Stimulated activated CD8-positive, alpha-beta memory T cell treated with anti-CD3 and anti-CD28 coated beads, Interleukin-2, amount 100 ng/mL, for 48 hours (primary cell): Measurements from ENCODE around the gene BOLA2B.
"Not testable (repeated sequence)": the region's sequence is repeated elsewhere in the genome, so short reads cannot be mapped to it uniquely, and the experiment has no call there.

Experiments
- DNase-seq, 2 donors: peaks; one replicate each; pipeline ENCODE4 v3.0.0-alpha.2; 2020; ENCODE audit warnings: low read depth in 2 of 2

The BOLA2B gene

DNA sequence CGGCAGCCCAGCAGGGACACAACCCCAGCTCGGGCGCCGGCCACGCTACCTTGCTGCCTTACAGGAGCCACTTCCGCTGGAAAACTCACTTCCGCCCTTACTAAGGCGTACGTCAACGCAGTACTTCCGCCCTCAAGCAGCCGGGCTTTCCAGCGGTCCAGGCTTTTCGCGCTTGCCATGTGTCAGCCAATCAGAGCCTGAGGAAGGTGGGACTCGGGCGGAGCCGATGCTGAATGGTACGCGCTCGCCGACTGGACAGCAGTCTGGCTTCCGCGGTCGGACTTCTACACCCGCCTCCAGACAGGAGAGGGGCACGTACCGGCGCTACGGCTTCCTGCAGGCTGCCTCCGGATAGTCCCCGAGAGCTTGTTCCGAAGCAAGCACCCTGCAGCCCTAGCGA lies at the start of gene BOLA2B, which contains the start of gene SLX1A:
Gene BOLA2B, minus strand, starts transcription at position 52 of the 400 bp plus-strand sequence. CDS start 71 bp downstream, outside the sequence.
Gene SLX1A, plus strand, starts transcription at position 261 of the 400 bp plus-strand sequence. CDS start 210 bp downstream, outside the sequence.
- DNase-seq, result not testable (repeated sequence)

- not testable (repeated sequence) for DNase-seq
Observed at GRCh38 chr16:30217082-30217481, 23.6 kb upstream of the BOLA2B start.

DNA sequence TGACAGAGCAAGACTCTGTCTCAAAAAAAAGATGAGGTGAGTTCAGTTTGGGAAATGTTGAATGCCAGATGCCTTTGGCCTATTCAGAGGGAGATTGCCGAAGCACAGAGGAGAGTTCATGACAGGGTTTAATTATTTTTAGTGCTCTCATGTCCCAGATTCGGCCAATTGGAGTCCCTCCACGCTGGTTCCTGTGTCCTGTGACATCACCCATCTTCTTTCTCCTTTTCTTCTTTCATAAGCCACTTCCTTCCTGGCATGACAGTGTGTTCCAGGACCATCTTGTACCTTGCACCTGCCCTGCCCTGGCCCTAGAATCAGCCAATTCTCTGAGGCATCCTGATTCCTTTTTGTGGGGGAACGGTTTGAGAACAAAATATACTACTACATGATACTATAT lies 17.9 kb upstream of the BOLA2B start:
- not testable (repeated sequence) for DNase-seq

DNA sequence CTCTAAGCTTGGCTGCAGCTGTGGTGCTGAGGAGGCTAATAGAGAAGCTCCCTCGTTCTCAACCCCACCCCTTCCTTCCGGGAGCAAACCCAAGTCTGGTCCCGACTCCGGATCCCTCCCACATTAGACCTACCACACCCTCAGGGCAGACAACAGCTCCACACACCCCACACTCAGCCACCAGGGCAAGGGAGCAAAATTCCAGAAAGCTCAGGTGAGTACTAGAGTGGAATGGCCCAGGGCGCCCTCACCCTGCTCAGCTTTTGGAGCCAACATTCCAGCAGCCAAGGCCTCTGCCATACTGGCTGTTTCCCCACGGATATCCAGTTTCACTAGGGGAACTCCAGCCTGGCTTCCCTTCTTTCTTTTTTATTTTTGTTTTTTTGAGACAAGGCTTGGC lies 15.6 kb upstream of the BOLA2B start:
- DNase-seq, result not testable (repeated sequence)

GRCh38 chr16:30207063-30207704 lies 13.7 kb upstream of the BOLA2B start:
- not testable (repeated sequence) for DNase-seq

- DNase-seq, result not testable (repeated sequence)
Observed at GRCh38 chr16:30206252-30206651, 12.8 kb upstream of the BOLA2B start.

DNA sequence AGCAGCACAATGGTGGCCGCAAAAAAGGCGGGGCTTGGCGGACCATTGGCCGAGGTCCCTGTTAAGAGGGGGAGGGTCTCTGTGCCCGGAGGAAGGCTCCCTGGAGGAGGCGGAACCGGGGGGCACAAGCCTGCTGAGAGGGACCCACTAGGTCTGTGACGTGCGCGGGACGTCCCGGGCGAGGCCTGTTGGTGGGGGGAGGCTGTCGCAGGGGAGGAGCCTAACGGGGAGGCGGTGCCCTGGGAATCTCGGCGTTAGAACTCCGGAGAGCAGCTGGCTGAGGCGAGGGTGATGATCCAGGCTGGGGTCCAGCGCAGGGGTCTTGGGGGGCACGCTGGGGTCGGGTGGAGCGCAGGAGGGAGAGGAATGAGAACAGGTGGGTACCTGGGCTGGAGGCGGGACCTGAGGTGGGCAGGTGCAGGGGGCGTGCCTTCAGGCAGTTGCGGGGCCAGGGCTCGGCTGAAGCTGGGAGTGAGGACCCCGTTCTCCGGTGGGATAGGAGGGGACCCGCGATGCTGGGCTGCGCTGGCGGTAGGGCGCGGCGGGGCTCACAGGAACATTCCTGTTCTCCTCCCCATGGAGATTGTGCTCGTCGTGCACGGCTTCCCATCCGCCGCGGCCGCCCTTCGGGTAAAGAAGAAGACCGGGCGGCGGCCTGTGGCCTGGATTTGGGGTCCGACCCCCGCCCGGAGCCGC lies 12.2 kb upstream of the BOLA2B start:
- DNase-seq, result not testable (repeated sequence)

GRCh38 chr16:30199608-30200343 lies 6.3 kb upstream of the BOLA2B start:
- DNase-seq, result not testable (repeated sequence)

DNA sequence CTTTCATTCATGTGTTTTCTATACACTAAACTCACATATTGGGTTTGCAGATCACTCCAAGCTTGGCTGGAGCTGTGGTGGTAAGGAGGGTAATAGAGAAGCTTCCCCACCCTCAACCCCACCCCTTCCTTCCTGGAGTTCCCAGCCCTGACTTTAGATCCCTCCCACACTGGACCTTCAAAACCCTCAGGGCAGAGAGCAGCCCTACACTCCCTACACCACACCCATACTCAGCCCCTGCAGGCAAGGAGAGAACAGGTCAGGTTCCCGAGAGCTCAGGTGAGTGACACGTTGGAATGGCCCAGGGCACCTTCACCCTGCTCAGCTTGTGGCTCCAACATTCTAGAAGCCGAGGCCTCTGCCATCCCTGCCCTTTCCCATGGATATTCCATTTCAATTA lies 5.6 kb upstream of the BOLA2B start, which contains the start of gene SULT1A3:
Gene SULT1A3, plus strand, starts transcription at position 207 of the 400 bp plus-strand sequence. CDS start 1,474 bp downstream, outside the sequence.
- not testable (repeated sequence) for DNase-seq

GRCh38 chr16:30197001-30197400 lies 3.5 kb upstream of the BOLA2B start:
- DNase-seq, result not testable (repeated sequence)

DNA sequence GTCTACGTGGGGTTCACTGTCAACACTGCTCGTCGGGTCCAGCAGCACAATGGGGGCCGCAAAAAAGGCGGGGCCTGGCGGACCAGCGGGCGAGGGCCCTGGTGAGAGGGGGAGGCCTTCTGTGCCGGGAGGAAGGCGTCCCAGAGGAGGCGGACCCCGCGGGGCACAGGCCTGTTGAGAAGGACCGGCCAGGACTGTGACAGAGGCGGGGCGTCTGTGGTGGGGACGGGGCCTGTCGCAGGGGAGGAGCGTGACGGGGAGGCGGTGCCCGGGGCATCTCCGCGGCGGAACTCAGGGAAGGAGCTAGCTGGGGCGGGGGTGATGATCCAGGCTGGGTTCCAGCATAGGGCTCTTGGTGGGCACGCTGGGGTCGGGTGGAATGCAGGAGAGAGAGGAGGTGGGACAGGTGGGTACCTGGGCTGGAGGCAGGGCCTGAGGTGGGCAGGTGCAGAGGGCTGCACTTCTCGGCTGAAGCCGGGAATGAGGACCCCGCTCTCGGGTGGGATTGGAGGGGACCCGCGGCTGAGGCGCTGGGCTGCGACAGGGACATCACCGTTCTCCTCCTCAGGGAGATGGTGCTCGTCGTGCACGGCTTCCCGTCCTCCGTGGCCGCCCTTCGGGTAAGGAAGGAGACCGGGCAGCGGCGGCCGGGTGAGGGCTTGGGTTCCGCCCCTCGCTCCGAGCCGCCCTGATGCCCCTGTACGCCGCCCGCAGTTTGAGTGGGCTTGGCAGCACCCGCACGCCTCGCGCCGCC lies 883 bp upstream of the BOLA2B start:
- DNase-seq, result not testable (repeated sequence)

DNA sequence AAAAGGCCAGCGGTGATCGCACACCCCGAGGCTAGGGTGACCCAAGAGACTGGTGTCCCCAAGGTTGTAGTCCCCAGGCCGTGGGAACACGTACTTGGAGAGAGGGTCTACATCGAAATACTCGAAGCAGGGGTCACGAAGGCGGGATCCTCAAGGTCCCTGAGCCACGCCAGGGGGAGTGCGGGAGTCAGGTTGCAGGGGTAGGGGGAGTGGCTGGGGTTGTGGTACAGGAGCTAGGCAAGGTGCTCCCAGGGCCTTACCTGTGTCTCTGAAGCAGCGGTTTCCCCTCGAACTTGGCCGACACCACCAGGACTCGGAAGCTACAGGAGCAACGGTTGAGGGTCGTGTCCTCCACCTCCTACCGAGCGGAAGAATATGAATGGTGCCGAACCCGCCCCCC lies 368 bp downstream of the BOLA2B start:
- not testable (repeated sequence) for DNase-seq

GRCh38 chr16:30191158-30191557 lies 2.3 kb downstream of the BOLA2B start:
- not testable (repeated sequence) for DNase-seq

- no peak for DNase-seq
Observed at GRCh38 chr16:30187971-30188561, 5.4 kb downstream of the BOLA2B start.

GRCh38 chr16:30187556-30187865 lies 6.0 kb downstream of the BOLA2B start:
- no peak for DNase-seq

DNA sequence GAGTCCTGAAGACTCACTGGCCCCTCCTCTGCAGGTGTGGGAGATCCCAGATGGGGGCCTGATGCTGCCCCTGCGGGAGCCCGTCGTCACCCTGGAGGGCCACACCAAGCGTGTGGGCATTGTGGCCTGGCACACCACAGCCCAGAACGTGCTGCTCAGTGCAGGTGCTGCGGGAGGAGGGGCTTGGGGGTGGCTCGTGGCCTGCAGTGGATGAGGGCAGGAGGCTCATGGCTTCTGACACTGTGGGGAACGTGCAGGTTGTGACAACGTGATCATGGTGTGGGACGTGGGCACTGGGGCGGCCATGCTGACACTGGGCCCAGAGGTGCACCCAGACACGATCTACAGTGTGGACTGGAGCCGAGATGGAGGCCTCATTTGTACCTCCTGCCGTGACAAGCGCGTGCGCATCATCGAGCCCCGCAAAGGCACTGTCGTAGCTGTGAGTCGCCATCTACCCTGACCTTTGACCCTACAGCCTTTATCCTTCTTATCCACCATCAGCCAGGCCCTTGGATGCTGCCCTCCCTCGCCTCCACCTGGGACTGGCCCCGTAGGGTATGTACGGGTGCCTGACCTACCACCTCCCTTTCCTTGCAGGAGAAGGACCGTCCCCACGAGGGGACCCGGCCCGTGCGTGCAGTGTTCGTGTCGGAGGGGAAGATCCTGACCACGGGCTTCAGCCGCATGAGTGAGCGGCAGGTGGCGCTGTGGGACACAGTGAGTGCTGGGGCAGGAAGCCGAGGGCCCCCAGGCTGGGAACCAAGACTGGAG lies 6.5 kb downstream of the BOLA2B start:
- DNase-seq, result peak; percentile 88 to 89

DNA sequence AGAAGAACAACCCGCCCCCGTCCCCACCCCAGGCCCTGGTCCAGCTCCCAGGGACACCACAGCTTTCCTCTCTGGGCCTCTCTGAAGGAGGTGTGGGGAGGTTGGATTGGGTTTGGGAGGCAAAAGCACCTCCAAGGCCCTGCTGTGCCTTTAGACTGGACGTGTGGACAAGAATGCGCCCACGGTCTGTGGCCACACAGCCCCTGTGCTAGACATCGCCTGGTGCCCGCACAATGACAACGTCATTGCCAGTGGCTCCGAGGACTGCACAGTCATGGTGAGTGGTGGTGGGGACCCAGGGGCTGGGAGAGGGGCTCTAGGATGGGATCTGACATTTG lies 7.1 kb downstream of the BOLA2B start:
- no peak for DNase-seq

GRCh38 chr16:30185683-30186421 lies 7.6 kb downstream of the BOLA2B start:
- peak; percentile 73 to 74 for DNase-seq

DNA sequence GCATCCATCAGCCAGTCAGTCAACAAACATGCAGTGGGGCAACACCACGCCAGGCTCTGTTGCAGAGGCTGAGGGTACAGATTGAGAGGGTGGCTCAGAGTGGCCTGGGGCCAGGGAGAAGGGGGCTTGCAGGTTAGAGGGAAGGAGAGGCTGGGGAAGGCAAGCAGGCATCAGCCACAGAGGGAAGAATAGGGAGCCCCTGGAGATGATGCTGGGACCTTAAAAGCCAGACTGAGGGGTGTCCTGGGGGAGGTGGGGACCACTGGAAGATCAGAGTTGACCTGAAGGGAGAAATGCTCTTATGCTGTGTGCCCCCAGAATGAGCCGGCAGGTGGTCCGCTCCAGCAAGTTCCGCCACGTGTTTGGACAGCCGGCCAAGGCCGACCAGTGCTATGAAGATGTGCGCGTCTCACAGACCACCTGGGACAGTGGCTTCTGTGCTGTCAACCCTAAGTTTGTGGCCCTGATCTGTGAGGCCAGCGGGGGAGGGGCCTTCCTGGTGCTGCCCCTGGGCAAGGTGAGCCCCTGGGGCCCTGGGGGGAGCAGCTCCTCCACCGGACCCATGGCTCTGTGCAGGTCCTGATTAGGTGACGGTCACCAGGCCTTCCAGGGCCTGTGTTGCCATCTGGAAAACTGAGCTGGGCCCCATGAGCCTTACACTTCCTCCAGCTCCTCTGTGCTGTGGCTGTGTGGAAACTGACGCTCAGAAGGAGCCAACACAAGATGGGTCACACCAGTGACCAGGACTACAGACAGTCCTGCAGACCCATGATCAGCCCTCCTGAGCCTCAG lies 8.4 kb downstream of the BOLA2B start:
- peak; percentile 24 to 30 for DNase-seq
